ENCODE results near the gene EVA1C. TPM values are rescaled to one million over a fixed set of nuclear protein-coding genes. Genes with fewer than 3 reads are reported as not detected.

Gene EVA1C
- total and polyA plus RNA-seq, 2 experiments from 2014 or later = 4.6 to 6.9 TPM

DNA sequence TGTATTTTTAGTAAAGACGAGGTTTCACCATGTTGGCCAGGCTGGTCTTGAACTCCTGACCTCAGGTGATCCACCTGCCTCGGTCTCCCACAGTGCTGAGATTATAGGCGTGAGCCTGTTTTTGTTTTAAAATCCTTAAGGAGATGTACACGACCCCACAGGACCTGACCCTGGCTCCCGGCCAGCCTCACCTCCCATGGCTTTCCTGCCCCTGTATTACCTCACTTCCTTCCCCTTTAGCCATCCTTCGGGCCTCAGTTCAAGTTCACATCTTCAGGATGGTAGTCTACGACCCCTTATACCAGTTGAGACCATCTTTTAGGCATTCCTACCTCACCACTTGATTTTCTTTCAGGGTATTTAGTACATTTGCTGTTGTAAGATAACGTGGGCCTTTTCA, 136.5 kb downstream of the EVA1C start:
- no peaks in the 10 kb centered on the region for H3K27me3 ChIP-seq (ENCODE audit: insufficient read depth)
- DNase-seq (ENCODE audit: low spot score) (no peak), ATAC-seq (no peak)
- Mint-ChIP-seq H3K4me1 (peaks cover 7% of the 10 kb centered on the region), H3K27me3 (ENCODE audit: insufficient read depth, low read depth, poor library complexity) (peaks cover 1% of the 10 kb centered on the region), H3K9me3 (no peaks in the 10 kb centered on the region), H3K27ac (no peak overlapping the region), H3K4me3 (no peak overlapping the region), H3K36me3 (ENCODE audit: low read depth) (no peaks in the 10 kb centered on the region)
- no peak overlapping the region for H2AFZ ChIP-seq
- no peaks in the 10 kb centered on the region for H3K9me2 ChIP-seq (ENCODE audit: insufficient read depth)
- 0 out of 2 replicates have a peak, but pooled peaks cover 2% of the 10 kb centered on the region for H3F3A ChIP-seq (replicated peaks; ENCODE audit: low read depth)
- H3K27ac ChIP-seq (ENCODE audit: low read depth) = no peak overlapping the region
- no peak overlapping the region for H3K4me3 ChIP-seq
- no peaks in the 10 kb centered on the region for H3K36me3 ChIP-seq (ENCODE audit: insufficient read depth)
- no peaks in the 10 kb centered on the region for H3K79me2 ChIP-seq (replicated peaks; ENCODE audit: insufficient read depth)
- no peaks in the 10 kb centered on the region for H4K20me1 ChIP-seq (replicated peaks; ENCODE audit: insufficient read depth)
- H3K4me1 ChIP-seq (ENCODE audit: insufficient read depth) = no peaks in the 10 kb centered on the region; the same call in 1 of the 2 replicates
- TF ChIP-seq, protein P1, sequence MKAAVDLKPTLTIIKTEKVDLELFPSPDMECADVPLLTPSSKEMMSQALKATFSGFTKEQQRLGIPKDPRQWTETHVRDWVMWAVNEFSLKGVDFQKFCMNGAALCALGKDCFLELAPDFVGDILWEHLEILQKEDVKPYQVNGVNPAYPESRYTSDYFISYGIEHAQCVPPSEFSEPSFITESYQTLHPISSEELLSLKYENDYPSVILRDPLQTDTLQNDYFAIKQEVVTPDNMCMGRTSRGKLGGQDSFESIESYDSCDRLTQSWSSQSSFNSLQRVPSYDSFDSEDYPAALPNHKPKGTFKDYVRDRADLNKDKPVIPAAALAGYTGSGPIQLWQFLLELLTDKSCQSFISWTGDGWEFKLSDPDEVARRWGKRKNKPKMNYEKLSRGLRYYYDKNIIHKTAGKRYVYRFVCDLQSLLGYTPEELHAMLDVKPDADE (IDR thresholded peaks at IDR 0.05) = no peak
- no peak for TF ChIP-seq JUNB (IDR thresholded peaks at IDR 0.05; ENCODE audit: unreplicated experiment)
- no peak overlapping the region for H3K4me2 ChIP-seq

DNA sequence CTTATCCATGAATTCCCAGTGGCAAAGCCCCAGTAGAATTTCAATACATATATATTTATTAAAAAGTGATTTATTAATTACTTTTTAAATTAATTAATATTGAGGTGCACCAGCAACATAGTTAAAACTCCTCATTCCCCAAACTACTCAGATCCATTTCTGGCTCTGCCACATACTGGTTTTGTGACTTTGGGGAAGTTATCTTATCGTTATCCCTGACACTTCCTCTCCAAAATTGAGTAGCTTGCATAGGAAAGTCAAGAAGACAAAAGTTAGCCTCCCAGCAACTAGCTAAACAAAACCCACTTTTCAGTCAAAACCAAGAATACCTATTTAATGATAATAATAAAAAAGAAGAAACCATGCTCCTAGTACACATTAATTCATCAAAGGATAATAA, 136.9 kb downstream of the EVA1C start:
- Histone ChIP-seq H3K4me3 (no peak overlapping the region), H3K36me3 (ENCODE audit: insufficient read depth) (no peaks in the 10 kb centered on the region), H3K27ac (ENCODE audit: low read depth) (no peak overlapping the region), H3K79me2 (replicated peaks; ENCODE audit: insufficient read depth) (no peaks in the 10 kb centered on the region), H3F3A (replicated peaks; ENCODE audit: low read depth) (0 out of 2 replicates have a peak, but pooled peaks cover 2% of the 10 kb centered on the region), H3K27me3 (ENCODE audit: insufficient read depth) (no peaks in the 10 kb centered on the region), H4K20me1 (replicated peaks; ENCODE audit: insufficient read depth) (no peaks in the 10 kb centered on the region), H3K4me2 (no peak overlapping the region), H3K4me1 (ENCODE audit: insufficient read depth) (no peaks in the 10 kb centered on the region; the same call in 1 of the 2 replicates), H3K9me2 (ENCODE audit: insufficient read depth) (no peaks in the 10 kb centered on the region), H2AFZ (no peak overlapping the region)
- Mint-ChIP-seq H3K36me3 (ENCODE audit: low read depth) (no peaks in the 10 kb centered on the region), H3K9me3 (no peaks in the 10 kb centered on the region), H3K27me3 (ENCODE audit: insufficient read depth, low read depth, poor library complexity) (peaks cover 1% of the 10 kb centered on the region), H3K27ac (no peak overlapping the region), H3K4me1 (peaks cover 7% of the 10 kb centered on the region), H3K4me3 (no peak overlapping the region)
- no peak for DNase-seq (ENCODE audit: low spot score)
- ATAC-seq = no peak
- TF ChIP-seq, protein P2, sequence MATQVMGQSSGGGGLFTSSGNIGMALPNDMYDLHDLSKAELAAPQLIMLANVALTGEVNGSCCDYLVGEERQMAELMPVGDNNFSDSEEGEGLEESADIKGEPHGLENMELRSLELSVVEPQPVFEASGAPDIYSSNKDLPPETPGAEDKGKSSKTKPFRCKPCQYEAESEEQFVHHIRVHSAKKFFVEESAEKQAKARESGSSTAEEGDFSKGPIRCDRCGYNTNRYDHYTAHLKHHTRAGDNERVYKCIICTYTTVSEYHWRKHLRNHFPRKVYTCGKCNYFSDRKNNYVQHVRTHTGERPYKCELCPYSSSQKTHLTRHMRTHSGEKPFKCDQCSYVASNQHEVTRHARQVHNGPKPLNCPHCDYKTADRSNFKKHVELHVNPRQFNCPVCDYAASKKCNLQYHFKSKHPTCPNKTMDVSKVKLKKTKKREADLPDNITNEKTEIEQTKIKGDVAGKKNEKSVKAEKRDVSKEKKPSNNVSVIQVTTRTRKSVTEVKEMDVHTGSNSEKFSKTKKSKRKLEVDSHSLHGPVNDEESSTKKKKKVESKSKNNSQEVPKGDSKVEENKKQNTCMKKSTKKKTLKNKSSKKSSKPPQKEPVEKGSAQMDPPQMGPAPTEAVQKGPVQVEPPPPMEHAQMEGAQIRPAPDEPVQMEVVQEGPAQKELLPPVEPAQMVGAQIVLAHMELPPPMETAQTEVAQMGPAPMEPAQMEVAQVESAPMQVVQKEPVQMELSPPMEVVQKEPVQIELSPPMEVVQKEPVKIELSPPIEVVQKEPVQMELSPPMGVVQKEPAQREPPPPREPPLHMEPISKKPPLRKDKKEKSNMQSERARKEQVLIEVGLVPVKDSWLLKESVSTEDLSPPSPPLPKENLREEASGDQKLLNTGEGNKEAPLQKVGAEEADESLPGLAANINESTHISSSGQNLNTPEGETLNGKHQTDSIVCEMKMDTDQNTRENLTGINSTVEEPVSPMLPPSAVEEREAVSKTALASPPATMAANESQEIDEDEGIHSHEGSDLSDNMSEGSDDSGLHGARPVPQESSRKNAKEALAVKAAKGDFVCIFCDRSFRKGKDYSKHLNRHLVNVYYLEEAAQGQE (IDR thresholded peaks at IDR 0.05; ENCODE audit: unreplicated experiment) = no peak
- TF ChIP-seq ZNF331 (CRISPR knock-in tag; IDR thresholded peaks at IDR 0.05; ENCODE audit: low read depth) (no peak), ZNF114 (CRISPR knock-in tag; IDR thresholded peaks at IDR 0.05) (no peak), JUNB (IDR thresholded peaks at IDR 0.05; ENCODE audit: unreplicated experiment) (no peak), EZH2 (IDR thresholded peaks at IDR 0.05; ENCODE audit: low read depth, unreplicated experiment) (no peak), CREB1 (CRISPR knock-in tag; IDR thresholded peaks at IDR 0.05; ENCODE audit: low read depth) (no peak), STAT1 (IDR thresholded peaks at IDR 0.05; ENCODE audit: unreplicated experiment) (no peak)
- TF ChIP-seq, protein P1 (IDR thresholded peaks at IDR 0.05) = no peak
- TF ChIP-seq, protein P3, sequence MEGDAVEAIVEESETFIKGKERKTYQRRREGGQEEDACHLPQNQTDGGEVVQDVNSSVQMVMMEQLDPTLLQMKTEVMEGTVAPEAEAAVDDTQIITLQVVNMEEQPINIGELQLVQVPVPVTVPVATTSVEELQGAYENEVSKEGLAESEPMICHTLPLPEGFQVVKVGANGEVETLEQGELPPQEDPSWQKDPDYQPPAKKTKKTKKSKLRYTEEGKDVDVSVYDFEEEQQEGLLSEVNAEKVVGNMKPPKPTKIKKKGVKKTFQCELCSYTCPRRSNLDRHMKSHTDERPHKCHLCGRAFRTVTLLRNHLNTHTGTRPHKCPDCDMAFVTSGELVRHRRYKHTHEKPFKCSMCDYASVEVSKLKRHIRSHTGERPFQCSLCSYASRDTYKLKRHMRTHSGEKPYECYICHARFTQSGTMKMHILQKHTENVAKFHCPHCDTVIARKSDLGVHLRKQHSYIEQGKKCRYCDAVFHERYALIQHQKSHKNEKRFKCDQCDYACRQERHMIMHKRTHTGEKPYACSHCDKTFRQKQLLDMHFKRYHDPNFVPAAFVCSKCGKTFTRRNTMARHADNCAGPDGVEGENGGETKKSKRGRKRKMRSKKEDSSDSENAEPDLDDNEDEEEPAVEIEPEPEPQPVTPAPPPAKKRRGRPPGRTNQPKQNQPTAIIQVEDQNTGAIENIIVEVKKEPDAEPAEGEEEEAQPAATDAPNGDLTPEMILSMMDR (conservative IDR thresholded peaks at IDR 0.05; ENCODE audit: low read depth in 2 of 2) = no peak
